WTC11 (cell line): Measurements from ENCODE around the gene OPCML. TPM values are rescaled to one million over a fixed set of nuclear protein-coding genes. Genes with fewer than 3 reads are reported as not detected.

Experiments used
- ATAC-seq: fragments of 200-7000 bp; cut with Tn5 transposase; 2 replicates; pipeline ENCODE4 v1.10.0; 2021; ENCODE audit warnings: mild to moderate bottlenecking, moderate library complexity
- CTCF ChIA-PET: fragments of 300-600 bp; sonication (Branson Sonifier 250); formaldehyde crosslinking; loops from one replicate; lab custom pipeline; 2021; ENCODE audit warnings: antibody characterized with exemption; lab: Charles Lee
- POLR2A ChIA-PET: fragments of 350-600 bp; sonication (Branson Sonifier 250); formaldehyde crosslinking; loops from one replicate; lab custom pipeline; 2021; ENCODE audit warnings: antibody characterized with exemption; lab: Charles Lee
- DNase-seq: peaks from one replicate; pipeline ENCODE4 v3.0.0; 2021; ENCODE audit warnings: low spot score
- H3K27ac Mint-ChIP-seq: 2 replicates; pipeline ENCODE4 v1.8.0; 2021; ENCODE audit warnings: mixed read lengths
- H3K27me3 Mint-ChIP-seq: 2 replicates; pipeline ENCODE4 v1.8.0; 2021; ENCODE audit warnings: low read depth, mild to moderate bottlenecking, moderate library complexity, mixed read lengths
- H3K36me3 Mint-ChIP-seq: 2 replicates; pipeline ENCODE4 v1.8.0; 2021; ENCODE audit warnings: mixed read lengths
- H3K4me1 Mint-ChIP-seq: 2 replicates; pipeline ENCODE4 v1.8.0; 2022; ENCODE audit warnings: mixed read lengths
- H3K4me3 Mint-ChIP-seq: 2 replicates; pipeline ENCODE4 v1.8.0; 2021; ENCODE audit warnings: mild to moderate bottlenecking, moderate library complexity, mixed read lengths
- H3K9me3 Mint-ChIP-seq: 2 replicates; pipeline ENCODE4 v1.8.0; 2021; ENCODE audit warnings: mixed read lengths
- CREB1 ChIP-seq: sonication (generic); formaldehyde crosslinking; IDR thresholded peaks from 2 replicates; pipeline ENCODE4 v1.8.0; 2023; ENCODE audit warnings: mild to moderate bottlenecking, missing genetic modification reagents
- E2F1 ChIP-seq: sonication (generic); formaldehyde crosslinking; IDR thresholded peaks from 2 replicates; pipeline ENCODE4 v1.8.0; 2022; ENCODE audit warnings: mild to moderate bottlenecking, missing genetic modification reagents
- ESRRA ChIP-seq: sonication (generic); formaldehyde crosslinking; IDR thresholded peaks from 2 replicates; pipeline ENCODE4 v1.8.1; 2022; ENCODE audit warnings: mild to moderate bottlenecking, missing genetic modification reagents, borderline replicate concordance
- FOXJ3 ChIP-seq: sonication (generic); formaldehyde crosslinking; IDR thresholded peaks from 2 replicates; pipeline ENCODE4 v1.9.0; 2021; ENCODE audit warnings: missing genetic modification reagents, mild to moderate bottlenecking, borderline replicate concordance
- FOXP4 ChIP-seq: sonication (generic); formaldehyde crosslinking; IDR thresholded peaks from 2 replicates; pipeline ENCODE4 v1.8.0; 2022; ENCODE audit warnings: mild to moderate bottlenecking, missing genetic modification reagents
- GRHL2 ChIP-seq: fragments of 250-450 bp; sonication (Bioruptor Pico); IDR thresholded peaks from 2 replicates; pipeline ENCODE4 v1.8.0; 2022; ENCODE audit warnings: mild to moderate bottlenecking, moderate library complexity; ENCODE audit not compliant: insufficient replicate concordance, severe bottlenecking
- GTF2I ChIP-seq: fragments of 250-450 bp; sonication (Bioruptor Pico); conservative IDR thresholded peaks from 2 replicates; pipeline ENCODE4 v1.4.0; 2021; ENCODE audit warnings: mild to moderate bottlenecking
- HMGA2 ChIP-seq: fragments of 250-450 bp; sonication (Bioruptor Pico); IDR thresholded peaks from 2 replicates; pipeline ENCODE4 v1.4.0; 2021; ENCODE audit warnings: mild to moderate bottlenecking, moderate library complexity
- MLX ChIP-seq: sonication (generic); formaldehyde crosslinking; IDR thresholded peaks from 2 replicates; pipeline ENCODE4 v1.8.1; 2023; ENCODE audit warnings: mild to moderate bottlenecking, missing genetic modification reagents, moderate library complexity
- NFATC4 ChIP-seq: fragments of 250-450 bp; sonication (Bioruptor Pico); IDR thresholded peaks from 2 replicates; pipeline ENCODE4 v1.9.0; 2021; ENCODE audit warnings: mild to moderate bottlenecking
- NFYB ChIP-seq: sonication (generic); formaldehyde crosslinking; conservative IDR thresholded peaks from 2 replicates; pipeline ENCODE4 v1.8.0; 2022; ENCODE audit warnings: low read depth, missing genetic modification reagents
- NR2C2 ChIP-seq: sonication (generic); formaldehyde crosslinking; IDR thresholded peaks from 2 replicates; pipeline ENCODE4 v1.8.0; 2022; ENCODE audit warnings: mild to moderate bottlenecking, missing genetic modification reagents
- NR3C1 ChIP-seq: sonication (generic); formaldehyde crosslinking; conservative IDR thresholded peaks from 2 replicates; pipeline ENCODE4 v1.8.1; 2023; ENCODE audit warnings: low read depth, mild to moderate bottlenecking, missing genetic modification reagents
- PRRX2 ChIP-seq: fragments of 250-450 bp; sonication (Bioruptor Pico); IDR thresholded peaks from 2 replicates; pipeline ENCODE4 v1.8.0; 2021; ENCODE audit warnings: mild to moderate bottlenecking
- SMAD3 ChIP-seq: sonication (generic); formaldehyde crosslinking; IDR thresholded peaks from 2 replicates; pipeline ENCODE4 v1.8.0; 2022; ENCODE audit warnings: missing genetic modification reagents, mild to moderate bottlenecking, borderline replicate concordance
- SMAD4 ChIP-seq: sonication (generic); formaldehyde crosslinking; IDR thresholded peaks from 2 replicates; pipeline ENCODE4 v1.8.0; 2022; ENCODE audit warnings: mild to moderate bottlenecking, missing genetic modification reagents
- TEAD1 ChIP-seq: sonication (generic); formaldehyde crosslinking; IDR thresholded peaks from 2 replicates; pipeline ENCODE4 v1.8.0; 2022; ENCODE audit warnings: mild to moderate bottlenecking, missing genetic modification reagents
- ZNF121 ChIP-seq: sonication (generic); formaldehyde crosslinking; IDR thresholded peaks from 2 replicates; pipeline ENCODE4 v1.8.0; 2023; ENCODE audit warnings: missing genetic modification reagents
- ZNF281 ChIP-seq: sonication (generic); formaldehyde crosslinking; IDR thresholded peaks from 2 replicates; pipeline ENCODE4 v1.8.0; 2023; ENCODE audit warnings: mild to moderate bottlenecking, missing genetic modification reagents
- ZNF425 ChIP-seq: fragments of 250-450 bp; sonication (Bioruptor Pico); conservative IDR thresholded peaks from 2 replicates; pipeline ENCODE4 v1.9.0; 2021; ENCODE audit warnings: mild to moderate bottlenecking
- total RNA-seq: library from RNA; stranded (reverse); gene quantifications from 3 replicates; pipeline ENCODE4 v1.2.3, GENCODE V29; 2021

OPCML gene
- total RNA-seq, 1 experiment from 2014 or later: 1.5 TPM

GRCh38 chr11:133175103-133175502, 357.2 kb downstream of the OPCML start:
- H3K27ac Mint-ChIP-seq: no peak overlapping the region
- H3K27me3 Mint-ChIP-seq: no peaks in the 10 kb centered on the region; the same call in 1 of the 2 replicates
- H3K4me1 Mint-ChIP-seq: no peaks in the 10 kb centered on the region
- DNase-seq (no peak), ATAC-seq (no peak)
- no peaks in the 10 kb centered on the region for H3K9me3 Mint-ChIP-seq
- TF ChIP-seq PRRX2 (no peak), NR3C1 (CRISPR knock-in tag) (no peak), MLX (CRISPR knock-in tag) (no peak), ZNF425 (no peak), HMGA2 (CRISPR knock-in tag) (no peak), ESRRA (no peak), E2F1 (CRISPR knock-in tag) (no peak)
- H3K36me3 Mint-ChIP-seq: no peaks in the 10 kb centered on the region
- H3K4me3 Mint-ChIP-seq: no peak overlapping the region
- ChIA-PET POLR2A (no interaction called here), CTCF (no interaction called here)

GRCh38 chr11:133173810-133174412, 358.4 kb downstream of the OPCML start:
- no peak for DNase-seq
- no peak overlapping the region for H3K4me3 Mint-ChIP-seq
- no peaks in the 10 kb centered on the region for H3K9me3 Mint-ChIP-seq
- no peak overlapping the region for H3K27ac Mint-ChIP-seq
- ATAC-seq: no peak
- H3K4me1 Mint-ChIP-seq: no peaks in the 10 kb centered on the region
- POLR2A ChIA-PET: no interaction called here
- H3K27me3 Mint-ChIP-seq: no peaks in the 10 kb centered on the region; the same call in 1 of the 2 replicates
- no peak for TF ChIP-seq GTF2I (CRISPR knock-in tag)
- TF ChIP-seq ZNF281 (CRISPR knock-in tag): no peak
- TF ChIP-seq NFATC4 (CRISPR knock-in tag): no peak
- TF ChIP-seq SMAD4 (CRISPR knock-in tag): no peak
- TF ChIP-seq SMAD3: no peak
- no peak for TF ChIP-seq PRRX2
- no peak for TF ChIP-seq FOXJ3 (CRISPR knock-in tag)
- CTCF ChIA-PET: interaction anchor here (0.9 kb wide), 1 partner anchor 9 kb away, joined by 5 read pairs; no protein-coding TSS in a partner anchor
- no peaks in the 10 kb centered on the region for H3K36me3 Mint-ChIP-seq

GRCh38 chr11:133172349-133172748, 360.0 kb downstream of the OPCML start:
- no peak for DNase-seq
- Mint-ChIP-seq H3K4me1 (no peaks in the 10 kb centered on the region), H3K36me3 (no peaks in the 10 kb centered on the region), H3K27ac (no peak overlapping the region), H3K9me3 (no peaks in the 10 kb centered on the region), H3K27me3 (no peaks in the 10 kb centered on the region; the same call in 1 of the 2 replicates), H3K4me3 (no peak overlapping the region)
- POLR2A ChIA-PET: no interaction called here
- CTCF ChIA-PET: no interaction called here
- ATAC-seq: no peak
- no peak for TF ChIP-seq ZNF425
- no peak for TF ChIP-seq ZNF121 (CRISPR knock-in tag)
- TF ChIP-seq PRRX2: no peak
- TF ChIP-seq FOXP4: no peak
- TF ChIP-seq NR2C2 (CRISPR knock-in tag): no peak
- TF ChIP-seq TEAD1: no peak
- TF ChIP-seq NFYB (CRISPR knock-in tag): no peak
- TF ChIP-seq NFATC4 (CRISPR knock-in tag): no peak
- TF ChIP-seq E2F1 (CRISPR knock-in tag): no peak
- no peak for TF ChIP-seq CREB1 (CRISPR knock-in tag)
- TF ChIP-seq FOXJ3 (CRISPR knock-in tag): no peak
- no peak for TF ChIP-seq GRHL2 (CRISPR knock-in tag)
